Breast epithelium (tissue), 3 donors: ENCODE data around the gene SESN2.

Source experiments
- POLR2A ChIP-seq: fragments of 450-650 bp; IDR thresholded peaks from one replicate; pipeline ENCODE4 v1.6.1; 2016; ENCODE audit warnings: antibody characterized with exemption, mild to moderate bottlenecking, moderate library complexity
- POLR2AphosphoS5 ChIP-seq, 3 donors: sonication (generic); formaldehyde crosslinking; IDR thresholded peaks; one replicate each; pipeline ENCODE4 v1.6.1; 2017; ENCODE audit warnings: antibody characterized with exemption in 3 of 3

DNA sequence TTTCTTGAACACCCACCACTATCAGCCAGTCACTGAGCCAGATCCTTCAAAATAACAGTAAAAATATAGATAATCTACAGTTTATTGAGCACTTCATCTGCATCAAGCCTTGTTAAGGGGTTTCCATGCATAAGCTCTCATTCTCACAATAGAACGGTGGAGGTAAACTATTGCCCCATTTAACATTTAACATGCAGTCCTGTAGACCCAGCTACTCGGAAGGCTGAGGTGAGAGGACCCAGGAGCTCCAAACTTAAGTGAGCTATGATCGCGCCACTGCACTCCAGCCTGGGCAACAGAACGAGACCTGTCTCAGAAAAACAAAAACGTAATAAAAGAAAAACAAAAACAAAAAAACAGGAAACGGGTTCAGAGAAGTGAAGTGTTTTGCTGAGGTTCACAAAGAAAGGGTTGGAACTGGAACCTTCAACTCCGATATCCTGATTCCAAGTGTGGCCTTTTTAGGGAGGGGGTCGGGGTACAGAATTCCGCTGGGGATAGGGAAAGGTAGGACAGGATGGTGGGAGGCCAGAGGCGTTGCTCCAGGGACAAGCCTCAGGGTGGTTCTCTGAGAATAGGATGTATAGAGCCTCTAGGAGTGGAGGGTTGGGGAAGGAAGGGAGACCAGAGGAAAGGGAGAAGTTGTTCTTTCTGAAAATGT is 11.6 kb upstream of the SESN2 start:
- TF ChIP-seq POLR2A: no peak
- no peak for TF ChIP-seq POLR2AphosphoS5 (IDR thresholded peaks at IDR 0.05)
